Upper lobe of left lung (tissue), 4 donors: ENCODE data around the gene TMEM131L.
"Not testable (repeated sequence)": the region's sequence is repeated elsewhere in the genome, so short reads cannot be mapped to it uniquely, and the experiment has no call there.

ENCODE experiments used
- CTCF ChIP-seq, 6 experiments: fragments of 450-650 bp in 4 of 6; fragments of 200-600 bp in 2 of 6; sonication (generic) in 2 of 6; IDR thresholded peaks; one replicate each; pipeline ENCODE4 v1.5.1; 2016 to 2019; ENCODE audit warnings: antibody characterized with exemption in 6 of 6
- POLR2A ChIP-seq, 4 donors: fragments of 450-650 bp; IDR thresholded peaks; one replicate each; pipeline ENCODE4 v1.5.1; 2016 to 2017; ENCODE audit warnings: antibody characterized with exemption in 4 of 4, mild to moderate bottlenecking in 2 of 4

DNA sequence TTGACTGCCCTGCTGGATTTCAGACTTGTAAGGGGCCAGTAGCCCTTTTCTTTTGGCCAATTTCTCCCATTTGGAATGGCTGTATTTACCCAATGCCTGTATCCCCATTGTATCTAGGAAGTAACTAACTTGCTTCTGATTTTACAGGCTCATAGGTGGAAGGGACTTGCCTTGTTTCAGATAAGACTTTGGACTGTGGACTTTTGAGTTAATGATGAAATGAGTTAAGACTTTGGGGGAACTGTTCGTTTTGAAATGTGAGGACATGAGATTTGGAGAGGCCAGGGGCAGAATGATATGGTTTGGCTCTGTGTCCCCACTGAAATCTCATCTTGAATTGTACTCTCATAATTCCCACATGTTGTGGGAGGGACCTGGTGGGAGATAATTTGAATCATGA lies 200.3 kb downstream of the TMEM131L start:
- TF ChIP-seq CTCF, POLR2A (IDR thresholded peaks at IDR 0.05): not testable (repeated sequence)
